Stimulated activated CD4-positive, alpha-beta T cell treated with anti-CD3 and anti-CD28 coated beads, Interleukin-2, amount 100 ng/mL, for 24 hours (primary cell): ENCODE data around the gene IRX2.

Experiments used
- DNase-seq, 2 donors: peaks; one replicate each; pipeline ENCODE4 v3.0.0-alpha.2; 2020

The IRX2 gene

GRCh38 chr5:2740051-2740875, 11.2 kb downstream of the IRX2 start:
- no peak for DNase-seq

- no peak for DNase-seq
Observed at GRCh38 chr5:2739360-2740050, 12.0 kb downstream of the IRX2 start.

DNA sequence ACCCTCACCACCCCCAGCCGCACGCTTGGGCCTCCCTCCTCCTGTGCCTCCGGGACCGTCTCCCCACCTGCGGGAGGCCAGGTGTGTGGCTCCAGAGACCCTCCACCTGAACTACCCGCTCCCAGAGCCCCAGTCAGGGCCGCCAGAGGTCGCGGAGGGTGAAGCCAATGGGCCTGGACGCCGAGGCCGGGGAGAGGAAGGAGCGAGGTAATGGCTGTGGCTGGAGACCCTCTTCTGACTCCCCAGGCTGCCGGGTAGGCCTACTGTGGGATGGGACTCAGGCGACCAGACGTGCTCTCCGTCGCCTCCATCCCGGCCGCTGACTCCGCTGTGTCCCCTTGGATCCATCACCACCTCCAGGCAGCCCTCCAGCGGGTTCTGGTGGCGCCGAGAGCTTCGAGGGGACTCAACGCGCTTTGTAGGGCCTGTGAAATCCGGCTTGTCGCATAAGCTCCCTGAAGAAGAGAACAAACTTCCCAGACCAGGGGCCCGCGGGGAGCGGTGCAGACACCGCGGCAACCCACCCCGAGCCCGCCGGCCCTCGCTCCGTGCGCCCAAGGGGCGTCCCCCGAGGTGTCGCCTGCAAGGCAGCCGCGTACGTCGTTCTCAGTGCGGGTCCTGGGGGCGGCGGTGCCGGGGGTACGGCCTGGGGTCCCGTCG, 12.6 kb downstream of the IRX2 start:
- no peak for DNase-seq

GRCh38 chr5:2738156-2738699, 13.2 kb downstream of the IRX2 start:
- DNase-seq: no peak

DNA sequence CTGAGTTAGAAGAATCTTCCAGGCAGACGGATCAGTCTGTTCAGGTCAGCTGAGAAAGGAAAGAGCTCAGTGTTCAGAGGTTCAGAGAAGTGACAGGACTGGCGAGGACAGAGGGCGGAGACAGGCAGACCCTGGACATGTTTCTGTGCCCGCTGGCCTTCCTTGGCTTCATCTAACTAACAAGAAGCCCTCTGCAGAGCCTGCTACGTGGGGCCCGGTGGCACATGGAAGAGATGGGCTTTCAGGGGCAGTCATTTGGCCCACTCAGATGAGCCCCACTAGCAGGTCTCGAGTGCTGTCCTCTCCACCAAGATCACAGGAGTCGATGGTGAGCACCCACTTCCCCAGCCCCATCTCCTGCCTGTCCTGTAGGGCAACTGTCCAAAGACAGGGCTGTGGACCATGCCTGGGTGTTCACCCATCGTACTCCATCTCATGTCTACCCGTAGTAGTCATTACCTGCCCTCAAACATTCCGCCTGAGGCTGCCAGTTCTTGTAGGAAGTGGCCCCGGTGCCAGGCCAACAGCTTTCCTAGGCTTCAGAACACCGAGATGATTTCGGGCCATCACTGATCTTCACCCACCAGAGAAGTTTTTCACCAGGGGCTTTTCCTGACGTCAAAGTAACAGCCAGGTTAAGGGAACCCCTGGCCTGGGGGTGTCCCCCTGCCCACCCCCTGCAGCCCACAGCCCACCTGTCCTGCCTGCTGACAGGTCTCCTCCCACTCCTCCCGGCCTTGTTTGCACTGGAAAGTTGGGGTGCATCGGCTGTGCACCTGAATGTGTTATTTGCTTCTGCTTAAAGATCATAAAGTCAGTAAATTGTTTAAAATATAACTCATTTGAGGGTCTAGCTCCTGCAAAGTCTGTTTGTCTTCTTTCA, 14.0 kb downstream of the IRX2 start:
- DNase-seq: no peak

DNA sequence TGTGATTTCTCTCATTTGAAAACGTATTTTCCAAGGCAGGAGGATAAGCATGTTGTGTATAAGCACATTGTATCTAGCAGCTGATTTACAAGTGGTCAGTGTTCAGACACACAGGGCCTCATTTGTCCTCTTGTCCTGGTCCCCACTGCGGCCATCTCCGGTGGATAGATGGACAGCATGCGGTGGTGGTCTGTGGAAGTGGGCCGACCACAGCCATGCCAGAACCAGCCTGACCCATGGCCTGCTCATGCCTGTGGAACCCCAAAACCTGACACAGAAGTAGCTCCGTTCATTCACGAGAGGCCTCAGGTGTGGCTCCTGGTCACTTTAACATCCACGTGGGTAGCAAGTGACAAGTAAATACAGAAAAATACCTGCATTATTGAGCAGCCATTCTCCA, 14.6 kb downstream of the IRX2 start:
- no peak for DNase-seq

DNA sequence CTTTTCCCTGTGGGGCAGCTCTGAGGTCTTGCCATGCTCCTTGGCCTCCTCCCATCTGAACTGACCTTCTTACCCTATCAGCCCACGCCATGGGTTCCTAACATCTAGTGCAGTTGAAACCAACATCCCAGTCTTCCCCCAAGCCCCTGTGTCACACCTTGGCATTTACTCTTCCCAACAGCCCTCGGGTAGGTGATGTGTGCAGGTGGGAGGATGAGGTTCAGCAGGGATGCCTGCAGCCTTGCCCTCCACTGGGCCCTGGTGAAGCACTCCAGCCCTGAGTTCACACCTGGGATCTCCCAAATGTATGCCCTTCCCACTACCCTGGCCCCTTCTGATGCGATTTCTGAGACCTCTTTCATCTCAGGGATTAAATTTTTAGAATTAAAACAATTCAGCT, 15.5 kb downstream of the IRX2 start:
- no peak for DNase-seq

GRCh38 chr5:2732850-2733249, 18.6 kb downstream of the IRX2 start:
- DNase-seq: no peak

DNA sequence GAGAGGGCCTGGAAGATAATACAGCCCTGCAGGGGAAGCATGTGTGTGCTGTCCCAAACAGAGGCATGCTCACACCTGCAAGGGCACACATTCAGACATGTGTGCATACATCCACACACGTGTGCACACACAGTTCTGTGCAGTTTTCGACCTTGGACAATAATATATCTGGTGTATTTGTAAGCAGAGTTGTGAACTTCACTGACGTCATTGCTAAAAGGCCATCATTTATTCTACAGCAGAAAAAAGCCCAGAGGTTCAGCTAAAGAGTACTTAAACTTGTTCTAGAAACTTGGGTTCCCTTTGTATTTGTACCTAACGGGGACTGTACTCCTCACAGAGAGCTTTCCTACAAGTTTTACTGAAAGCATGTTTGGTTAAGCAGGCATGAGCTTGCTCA, 19.5 kb downstream of the IRX2 start:
- no peak for DNase-seq

GRCh38 chr5:2729189-2729588, 22.3 kb downstream of the IRX2 start:
- DNase-seq: no peak

- DNase-seq: no peak
Observed at GRCh38 chr5:2727550-2727949, 23.9 kb downstream of the IRX2 start.

DNA sequence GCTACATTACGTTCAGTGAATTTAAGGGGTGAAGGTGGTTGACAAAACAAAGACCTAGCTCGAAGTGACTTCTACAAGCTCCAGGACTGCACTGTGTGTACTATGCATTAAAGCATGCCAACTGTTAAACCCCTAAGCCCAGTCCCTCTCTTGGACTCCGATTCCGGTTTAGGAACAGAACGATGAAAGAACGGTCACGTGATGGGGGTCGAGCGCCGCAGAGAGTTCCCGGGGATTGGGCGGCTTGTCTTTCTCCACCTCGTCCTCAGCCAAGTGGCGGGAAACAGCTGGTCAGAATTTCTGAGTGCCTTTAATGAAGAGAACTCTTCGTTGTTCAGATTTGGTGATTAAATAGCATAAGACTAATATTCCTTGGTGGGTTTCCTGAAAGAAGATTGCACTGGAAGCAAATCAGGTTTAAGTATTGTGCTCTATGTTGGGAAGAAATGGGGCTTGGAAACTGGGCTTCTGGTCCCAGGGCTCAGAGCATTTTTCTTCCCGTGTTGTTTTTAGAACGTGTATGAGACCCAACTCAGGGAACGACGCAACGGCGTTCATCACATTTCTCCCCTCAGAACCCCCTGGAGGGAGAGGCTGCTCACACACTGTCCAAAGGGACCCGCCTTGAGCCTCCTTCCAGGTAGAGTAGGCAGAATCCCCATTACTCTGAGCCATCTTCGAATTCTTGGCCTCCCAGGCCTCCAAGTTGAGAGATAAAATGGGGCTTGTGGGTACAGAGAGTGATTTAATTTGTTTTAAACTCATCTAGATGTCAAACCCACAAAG, 25.3 kb downstream of the IRX2 start:
- no peak for DNase-seq

DNA sequence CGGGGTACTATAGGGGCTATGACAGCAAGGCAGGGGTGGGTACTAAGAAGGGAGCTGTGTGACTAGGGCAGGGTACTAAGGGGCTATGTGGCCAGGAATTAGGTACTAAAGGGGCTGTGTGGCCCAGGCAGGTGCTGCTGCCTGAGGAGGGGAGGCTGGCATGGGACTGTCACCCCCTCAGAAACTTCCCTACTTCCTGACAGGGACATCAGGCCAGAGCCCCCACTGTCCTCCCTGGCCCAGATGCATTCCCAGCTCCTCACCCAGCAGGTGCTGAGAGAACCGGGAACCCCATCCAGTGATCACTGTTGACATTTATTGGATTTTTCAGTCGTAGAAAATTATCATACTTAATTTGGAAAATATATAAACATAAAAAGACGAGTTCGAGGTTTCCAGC, 26.6 kb downstream of the IRX2 start:
- DNase-seq: no peak

- DNase-seq: no peak
Observed at GRCh38 chr5:2724031-2724581, 27.4 kb downstream of the IRX2 start.

GRCh38 chr5:2722901-2723300, 28.6 kb downstream of the IRX2 start:
- no peak for DNase-seq

DNA sequence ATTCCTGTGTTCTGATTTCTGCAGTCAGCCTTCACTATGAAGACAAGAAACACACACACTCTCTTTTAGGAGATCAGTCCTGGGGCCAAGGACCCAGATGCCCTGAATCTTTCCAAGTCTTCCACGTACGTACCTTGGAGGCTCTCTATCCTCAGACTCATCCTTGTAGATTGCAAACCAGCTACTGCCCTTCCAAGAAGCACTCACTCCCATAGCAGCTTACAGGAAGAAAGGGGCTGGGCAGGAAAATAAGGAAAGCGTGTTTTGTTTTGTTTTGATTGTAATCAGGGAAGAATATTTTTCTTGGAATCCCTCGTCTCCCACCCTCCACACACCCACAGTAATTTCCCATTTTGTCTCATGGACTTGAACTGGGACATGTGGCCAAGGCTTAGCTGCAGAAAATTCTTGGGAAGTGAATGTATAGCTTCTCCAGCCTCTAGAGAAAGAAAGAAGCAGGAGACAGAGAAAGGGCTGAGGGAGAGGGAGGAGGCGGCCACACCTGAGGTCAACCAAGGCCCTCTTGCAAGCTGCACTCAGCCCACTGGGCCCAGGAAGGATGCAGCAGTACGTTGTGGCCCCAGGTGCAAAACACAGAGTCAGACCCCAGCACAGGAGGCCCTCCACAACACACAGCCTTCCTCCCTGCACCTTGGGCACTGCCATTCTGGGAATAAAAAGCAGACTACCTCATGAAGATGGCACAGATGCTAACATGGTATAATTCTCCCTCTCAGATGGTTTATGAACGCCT, 29.9 kb downstream of the IRX2 start:
- no peak for DNase-seq

GRCh38 chr5:2719332-2719731, 32.1 kb downstream of the IRX2 start:
- DNase-seq: no peak

- DNase-seq: no peak
Observed at GRCh38 chr5:2718115-2718514, 33.4 kb downstream of the IRX2 start.

DNA sequence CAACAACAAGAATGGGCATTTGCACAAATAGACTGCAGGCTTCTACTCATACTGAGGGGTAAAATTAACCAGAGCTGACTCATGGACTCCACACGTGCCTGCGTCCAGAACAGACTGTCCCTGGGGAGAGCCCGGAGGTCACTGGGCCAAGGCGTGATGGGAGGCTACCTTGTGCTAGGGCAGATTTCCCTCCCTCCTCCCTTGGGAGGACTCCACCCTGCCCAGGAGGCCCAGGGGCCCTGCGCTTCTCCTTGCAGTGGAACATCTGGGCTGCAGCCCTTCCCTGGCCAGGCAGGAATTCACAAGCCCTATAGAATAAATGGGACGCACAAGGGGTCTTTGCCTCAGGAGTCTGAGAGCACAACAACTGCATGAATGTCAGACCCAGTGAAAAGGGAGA, 35.6 kb downstream of the IRX2 start:
- DNase-seq: no peak

GRCh38 chr5:2714805-2715204, 36.7 kb downstream of the IRX2 start:
- no peak for DNase-seq

- DNase-seq: no peak
Observed at GRCh38 chr5:2714026-2714425, 37.5 kb downstream of the IRX2 start.
